Endothelial cell of umbilical vein (primary cell): Measurements from ENCODE around the gene USB1. TPM values are rescaled to one million over a fixed set of nuclear protein-coding genes. Genes with fewer than 3 reads are reported as not detected.

Experiments
- BruUV-seq: library from RNA; stranded (reverse); fragments of 400-500 nt; replicated peaks from 2 replicates; lab custom pipeline; 2021; lab: Mats Ljungman, UMichigan
- CTCF ChIA-PET: fragments of 300-600, 350-600 bp; sonication (Branson Sonifier 250); formaldehyde crosslinking; loops from one replicate; lab custom pipeline; 2021; ENCODE audit warnings: antibody characterized with exemption, inconsistent platforms; lab: Charles Lee
- POLR2A ChIA-PET: fragments of 300-600, 350-600 bp; sonication (Branson Sonifier 250); formaldehyde crosslinking; loops from one replicate; lab custom pipeline; 2021; ENCODE audit warnings: antibody characterized with exemption, inconsistent platforms; lab: Charles Lee
- DNase-seq: peaks from one replicate; pipeline ENCODE4 v3.0.0-alpha.2; 2011; ENCODE audit warnings: low read depth, low spot score
- FAIRE-seq: peaks from 2 replicates; lab custom pipeline; 2011; peaks lifted over from hg19 to GRCh38; lab: Jason Lieb, UNC
- H2AFZ ChIP-seq: 2 replicates; pipeline ENCODE4 v1.6.0; 2012; ENCODE audit warnings: low read depth, low read length, control low read depth, inconsistent platforms
- H3K27ac ChIP-seq: 2 replicates; pipeline ENCODE4 v1.5.1; 2011; ENCODE audit warnings: low read depth, mild to moderate bottlenecking, control low read depth, low read length, moderate library complexity; ENCODE audit not compliant: insufficient read depth
- H3K27me3 ChIP-seq, 2 experiments: 2 replicates each; pipeline versions ENCODE4 v1.6.0 to v1.6.1; 2011; ENCODE audit warnings: low read length in 2 of 2, mixed read lengths in 1 of 2; ENCODE audit not compliant: control insufficient read depth in 2 of 2, insufficient read depth in 2 of 2
- H3K36me3 ChIP-seq, 2 experiments: 2 replicates in 1 of 2; 3 replicates in 1 of 2; pipeline ENCODE4 v1.5.1; 2011; ENCODE audit warnings: low read length in 2 of 2, mild to moderate bottlenecking in 1 of 2, moderate library complexity in 1 of 2; ENCODE audit not compliant: control insufficient read depth in 2 of 2, insufficient read depth in 2 of 2; ENCODE audit errors: extremely low read depth in 1 of 2
- H3K4me1 ChIP-seq: 3 replicates; pipeline ENCODE4 v1.5.1; 2011; ENCODE audit warnings: mild to moderate bottlenecking, low read length; ENCODE audit not compliant: control insufficient read depth, insufficient read depth; ENCODE audit errors: extremely low read depth
- H3K4me2 ChIP-seq: 2 replicates; pipeline ENCODE4 v1.6.1; 2011; ENCODE audit warnings: low read length, control low read depth, mixed read lengths; ENCODE audit not compliant: insufficient read depth
- H3K4me3 ChIP-seq, 3 experiments: fragments of 200-600 bp in 1 of 3; sonication (generic), shearing (Covaris generic) in 1 of 3; replicated peaks in 1 of 3; 2 replicates each; pipeline ENCODE4 v1.5.1; 2011 to 2016; ENCODE audit warnings: control low read depth in 3 of 3, low read length in 3 of 3, mild to moderate bottlenecking in 2 of 3, inconsistent platforms in 1 of 3, low read depth in 1 of 3, moderate library complexity in 1 of 3; ENCODE audit not compliant: insufficient read depth in 1 of 3
- H3K79me2 ChIP-seq: 2 replicates; pipeline ENCODE4 v1.6.0; 2012; ENCODE audit warnings: low read length, inconsistent platforms; ENCODE audit not compliant: control insufficient read depth, insufficient read depth
- H3K9ac ChIP-seq: replicated peaks from 2 replicates; pipeline ENCODE3; 2011; ENCODE audit warnings: low read length, control low read depth; ENCODE audit not compliant: insufficient read depth; ENCODE audit errors: extremely low read depth
- H3K9me1 ChIP-seq: replicated peaks from 3 replicates; pipeline ENCODE4 v1.6.0; 2011; ENCODE audit warnings: mild to moderate bottlenecking, low read length; ENCODE audit not compliant: control insufficient read depth, insufficient read depth; ENCODE audit errors: extremely low read depth
- H3K9me3 ChIP-seq: replicated peaks from 2 replicates; pipeline ENCODE4 v1.5.1; 2012; ENCODE audit warnings: low read length, inconsistent platforms; ENCODE audit not compliant: control insufficient read depth, insufficient read depth
- H4K20me1 ChIP-seq: replicated peaks from 2 replicates; pipeline ENCODE3; 2011; ENCODE audit warnings: mild to moderate bottlenecking, low read length; ENCODE audit not compliant: control insufficient read depth, insufficient read depth; ENCODE audit errors: extremely low read depth
- JUN ChIP-seq: IDR thresholded peaks from 2 replicates; pipeline ENCODE4 v1.6.1; 2011; ENCODE audit warnings: borderline replicate concordance, low read depth; ENCODE audit not compliant: insufficient read length, insufficient read depth
- POLR2AphosphoS5 ChIP-seq: IDR thresholded peaks from 2 replicates; pipeline ENCODE4 v1.6.1; 2012; ENCODE audit warnings: low read depth, mild to moderate bottlenecking, control low read depth, low read length, moderate library complexity; ENCODE audit not compliant: insufficient read depth
- dilution Hi-C: fragments of 300-500 bp; cut with MboI; formaldehyde crosslinking; loops from one replicate; pipeline ENCODE4 v1.15.0; 2019; ENCODE audit warnings: low sequenced_read_pairs; ENCODE audit not compliant: extremely low pct_ligation_motif_present
- intact Hi-C: fragments of 100-400 bp; cut with micrococcal nuclease; formaldehyde crosslinking; loops from one replicate; pipeline ENCODE4 v1.10.0; 2022
- polyA plus RNA-seq, 4 experiments: library from polyadenylated mRNA; depleted of rRNA in 3 of 4; stranded (reverse) in 3 of 4; unstranded in 1 of 4; fragments of >200 nt; gene quantifications; 2 replicates each; pipeline versions ENCODE4 v1.2.1 to v1.2.3, GENCODE V29; 2011 to 2012; ENCODE audit warnings: missing spikeins in 1 of 4
- total RNA-seq: library from RNA; stranded (reverse); gene quantifications from 2 replicates; pipeline ENCODE4 v1.2.3, GENCODE V29; 2021
- TF ChIP-seq, protein P1 (sequence below), 2 donors: IDR thresholded peaks; 1 replicate in 1 of 2; 2 replicates in 1 of 2; pipeline ENCODE4 v1.5.1; 2011; ENCODE audit warnings: low read length in 2 of 2, mild to moderate bottlenecking in 2 of 2, moderate library complexity in 2 of 2, control low read depth in 1 of 2, inconsistent platforms in 1 of 2, low read depth in 1 of 2; ENCODE audit not compliant: insufficient read depth in 1 of 2; ENCODE audit errors: extremely low read depth in 1 of 2
- TF ChIP-seq, protein P2 (sequence below): IDR thresholded peaks from 2 replicates; pipeline ENCODE4 v1.6.1; 2011; ENCODE audit not compliant: insufficient read depth, insufficient read length

USB1 gene
- total and polyA plus RNA-seq, 2 donors (not counting 3 experiments of a cell fraction or from before 2014, with no cell fraction given): 64.6 to 83.8 TPM

DNA sequence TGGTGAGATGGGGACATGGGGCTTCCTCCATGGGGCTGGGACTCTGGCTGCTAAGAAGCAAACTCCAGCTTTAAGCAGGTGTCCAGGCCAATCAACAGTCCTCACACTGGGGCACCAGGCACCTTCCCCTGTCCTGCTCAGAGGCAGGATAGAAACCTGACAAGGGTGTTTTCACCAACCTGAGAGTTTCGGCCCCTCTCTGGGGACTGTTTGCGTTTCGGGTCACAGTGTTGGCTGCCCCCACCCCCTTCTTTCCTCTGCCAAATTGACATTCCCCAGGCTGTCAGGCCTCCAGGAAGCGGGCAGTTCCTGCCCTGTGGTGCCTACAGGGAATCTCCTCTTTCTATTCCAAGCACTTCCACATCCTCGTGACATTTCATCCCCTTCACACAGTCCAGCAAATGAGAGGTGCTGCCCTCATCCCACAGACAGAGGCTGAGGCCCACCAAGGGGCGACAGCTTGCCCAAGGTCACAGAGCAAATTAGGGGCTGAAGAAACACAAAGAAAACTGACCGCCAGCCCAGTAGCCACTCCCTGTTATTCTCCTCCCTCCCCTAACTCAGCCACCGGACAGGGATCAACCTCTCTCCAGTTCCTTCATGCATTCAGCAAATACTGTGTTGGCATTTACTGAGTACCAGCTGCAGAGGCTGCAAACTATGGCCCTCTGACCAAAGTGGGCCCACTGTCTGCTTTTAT lies 62.3 kb downstream of the USB1 start:
- no peaks in the 10 kb centered on the region for H4K20me1 ChIP-seq
- CTCF ChIA-PET: interaction anchor here (1.2 to 1.3 kb wide), 2 partner anchors 18 to 19 kb away, joined by 3 to 6 read pairs; no protein-coding TSS in a partner anchor
- no peaks in the 10 kb centered on the region for H3K9me1 ChIP-seq
- no peak overlapping the region for H3K4me3 ChIP-seq
- H3K27me3 ChIP-seq: no peaks in the 10 kb centered on the region
- dilution Hi-C loops (no loop called here), intact Hi-C loops (loop anchor here (2.0 to 10.0 kb wide), 2 partner anchors 17 to 1711 kb away; no protein-coding TSS in a partner anchor)
- H3K27ac ChIP-seq: no peak overlapping the region
- no peaks in the 10 kb centered on the region for H3K9me3 ChIP-seq
- TF ChIP-seq JUN: no peak
- TF ChIP-seq, protein P1, sequence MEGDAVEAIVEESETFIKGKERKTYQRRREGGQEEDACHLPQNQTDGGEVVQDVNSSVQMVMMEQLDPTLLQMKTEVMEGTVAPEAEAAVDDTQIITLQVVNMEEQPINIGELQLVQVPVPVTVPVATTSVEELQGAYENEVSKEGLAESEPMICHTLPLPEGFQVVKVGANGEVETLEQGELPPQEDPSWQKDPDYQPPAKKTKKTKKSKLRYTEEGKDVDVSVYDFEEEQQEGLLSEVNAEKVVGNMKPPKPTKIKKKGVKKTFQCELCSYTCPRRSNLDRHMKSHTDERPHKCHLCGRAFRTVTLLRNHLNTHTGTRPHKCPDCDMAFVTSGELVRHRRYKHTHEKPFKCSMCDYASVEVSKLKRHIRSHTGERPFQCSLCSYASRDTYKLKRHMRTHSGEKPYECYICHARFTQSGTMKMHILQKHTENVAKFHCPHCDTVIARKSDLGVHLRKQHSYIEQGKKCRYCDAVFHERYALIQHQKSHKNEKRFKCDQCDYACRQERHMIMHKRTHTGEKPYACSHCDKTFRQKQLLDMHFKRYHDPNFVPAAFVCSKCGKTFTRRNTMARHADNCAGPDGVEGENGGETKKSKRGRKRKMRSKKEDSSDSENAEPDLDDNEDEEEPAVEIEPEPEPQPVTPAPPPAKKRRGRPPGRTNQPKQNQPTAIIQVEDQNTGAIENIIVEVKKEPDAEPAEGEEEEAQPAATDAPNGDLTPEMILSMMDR (IDR thresholded peaks at IDR 0.05; ENCODE audit: extremely low read depth in 1 of 2, insufficient read depth in 1 of 2, low read depth in 1 of 2, low read length in 2 of 2): no peak
- no peak for TF ChIP-seq POLR2AphosphoS5
- TF ChIP-seq, protein P2, sequence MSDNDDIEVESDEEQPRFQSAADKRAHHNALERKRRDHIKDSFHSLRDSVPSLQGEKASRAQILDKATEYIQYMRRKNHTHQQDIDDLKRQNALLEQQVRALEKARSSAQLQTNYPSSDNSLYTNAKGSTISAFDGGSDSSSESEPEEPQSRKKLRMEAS: no peak
- peaks cover 4% of the 10 kb centered on the region for H3K4me1 ChIP-seq
- no peak for FAIRE-seq
- BruUV-seq: no TSS peak
- no peak overlapping the region for H3K4me2 ChIP-seq
- no peak for DNase-seq
- H3K79me2 ChIP-seq: no peaks in the 10 kb centered on the region
- POLR2A ChIA-PET: no interaction called here
- H2AFZ ChIP-seq: peak overlapping the region; percentile 39
- H3K9ac ChIP-seq: no peak overlapping the region
- no peaks in the 10 kb centered on the region for H3K36me3 ChIP-seq
